ENCODE results near the gene MYL11.

GRCh38 chr16:30407102-30407803 is 32.7 kb downstream of the MYL11 start, which contains the start of gene ZNF771:
- peak in 1 of 3 donors; percentile 5 for TF ChIP-seq CTCF (IDR thresholded peaks at IDR 0.05)
- TF ChIP-seq POLR2A (IDR thresholded peaks at IDR 0.05) = no peak

Measured in lower leg skin (tissue), 3 donors.